Cardiac fibroblast (primary cell): Measurements from ENCODE around the gene SVOP.

ENCODE experiments used
- DNase-seq, 2 donors: peaks; one replicate each; pipeline versions ENCODE4 v3.0.0 to v3.0.0-alpha.2; 2010; ENCODE audit warnings: low read depth in 2 of 2
- H3K4me3 ChIP-seq, 2 donors: replicated peaks in 1 of 2; 1 replicate in 1 of 2; 2 replicates in 1 of 2; pipeline ENCODE4 v1.5.1; 2011; ENCODE audit warnings: low read depth in 2 of 2, low read length in 2 of 2, mild to moderate bottlenecking in 2 of 2, moderate library complexity in 1 of 2
- CTCF ChIP-seq: IDR thresholded peaks from one replicate; pipeline ENCODE4 v1.5.1; 2011; ENCODE audit warnings: low read depth, mild to moderate bottlenecking, low read length, inconsistent platforms

Gene SVOP

GRCh38 chr12:108890208-108890607 lies 130.7 kb downstream of the SVOP start:
- peak in 1 of 2 donors; percentile 14 for DNase-seq
- no peak for TF ChIP-seq CTCF
- no peak overlapping the region for H3K4me3 ChIP-seq

GRCh38 chr12:108888031-108888430 lies 132.8 kb downstream of the SVOP start:
- TF ChIP-seq CTCF, result no peak
- no peak overlapping the region for H3K4me3 ChIP-seq
- no peak for DNase-seq

- no peak for TF ChIP-seq CTCF
- DNase-seq, result no peak
- H3K4me3 ChIP-seq, result no peak overlapping the region
Observed at GRCh38 chr12:108886873-108887629, 133.8 kb downstream of the SVOP start.

- peak; percentile 32 to 50 for DNase-seq
- no peak overlapping the region for H3K4me3 ChIP-seq
- peak; percentile 71 for TF ChIP-seq CTCF
Observed at GRCh38 chr12:108884116-108885012, 136.5 kb downstream of the SVOP start.

- H3K4me3 ChIP-seq, result no peak overlapping the region
- no peak for TF ChIP-seq CTCF
- DNase-seq, result no peak
Observed at GRCh38 chr12:108881953-108882352, 138.9 kb downstream of the SVOP start.

- no peak for DNase-seq
- no peak within 1 kb of the TSS for H3K4me3 ChIP-seq
- no peak for TF ChIP-seq CTCF
Observed at GRCh38 chr12:108879615-108880254, 141.1 kb downstream of the SVOP start, which contains the start of gene DAO. Gene DAO (plus strand): TSS chr12:108880092. CDS start chr12:108885007, 4,915 bp downstream.
